Peyer's patch (tissue), 4 donors: Measurements from ENCODE around the gene ZNF775. TPM values are rescaled to one million over a fixed set of nuclear protein-coding genes. Genes with fewer than 3 reads are reported as not detected.

ENCODE experiments used
- DNase-seq, 3 donors: peaks; one replicate each; pipeline ENCODE4 v3.0.0-alpha.2; 2017 to 2019
- H3K27ac ChIP-seq, 4 donors: fragments of 200-600 bp; sonication (generic); one replicate each; pipeline ENCODE4 v1.5.1; 2016 to 2019
- H3K27me3 ChIP-seq, 2 donors: fragments of 200-600 bp; sonication (generic); one replicate each; pipeline ENCODE4 v1.5.1; 2019
- H3K36me3 ChIP-seq, 3 donors: fragments of 200-600 bp; sonication (generic); one replicate each; pipeline ENCODE4 v1.5.1; 2016 to 2019
- H3K4me1 ChIP-seq, 4 donors: fragments of 200-600 bp; sonication (generic); one replicate each; pipeline ENCODE4 v1.5.1; 2016 to 2019
- H3K4me3 ChIP-seq, 4 donors: fragments of 200-600 bp; sonication (generic); 1 replicate in 3 of 4; 2 replicates in 1 of 4; pipeline ENCODE4 v1.5.1; 2016 to 2019; ENCODE audit warnings: mild to moderate bottlenecking in 1 of 4
- H3K9me3 ChIP-seq, 4 donors: fragments of 200-600 bp; sonication (generic); one replicate each; pipeline ENCODE4 v1.5.1; 2016 to 2019; ENCODE audit warnings: mild to moderate bottlenecking in 1 of 4
- CTCF ChIP-seq, 6 experiments: fragments of 450-650 bp in 4 of 6; fragments of 200-600 bp in 2 of 6; sonication (generic) in 1 of 6; IDR thresholded peaks; one replicate each; pipeline ENCODE4 v1.5.1; 2017 to 2019; ENCODE audit warnings: antibody characterized with exemption in 6 of 6, mild to moderate bottlenecking in 3 of 6, moderate library complexity in 1 of 6
- POLR2A ChIP-seq, 2 donors: fragments of 450-650 bp; IDR thresholded peaks; one replicate each; pipeline ENCODE4 v1.5.1; 2017; ENCODE audit warnings: antibody characterized with exemption in 2 of 2, mild to moderate bottlenecking in 2 of 2, moderate library complexity in 2 of 2
- total RNA-seq, 4 donors: library from RNA; depleted of rRNA; stranded (reverse); fragments of >200 nt; gene quantifications; one replicate each; pipeline ENCODE4 v1.1.0, GENCODE V29; 2016

Gene ZNF775
- total RNA-seq, 4 donors from 2014 or later: 1.7 to 2.8 (median 2.5) TPM

GRCh38 chr7:150444674-150445365 lies 65.7 kb downstream of the ZNF775 start:
- H3K4me1 ChIP-seq: peaks cover 0 to 7% (median 5%) of the 10 kb centered on the region in 4 donors
- H3K9me3 ChIP-seq: no peaks in the 10 kb centered on the region
- H3K4me3 ChIP-seq: no peak overlapping the region
- no peak for TF ChIP-seq POLR2A (IDR thresholded peaks at IDR 0.05)
- no peak for DNase-seq
- no peak overlapping the region for H3K27ac ChIP-seq
- H3K27me3 ChIP-seq: no peaks in the 10 kb centered on the region
- no peaks in the 10 kb centered on the region for H3K36me3 ChIP-seq

GRCh38 chr7:150446288-150446938 lies 67.3 kb downstream of the ZNF775 start:
- TF ChIP-seq CTCF (IDR thresholded peaks at IDR 0.05): no peak
- no peak for TF ChIP-seq POLR2A (IDR thresholded peaks at IDR 0.05)
- H3K4me3 ChIP-seq: no peak overlapping the region
- H3K9me3 ChIP-seq: no peaks in the 10 kb centered on the region
- no peaks in the 10 kb centered on the region for H3K27me3 ChIP-seq
- peaks cover 0 to 9% (median 6%) of the 10 kb centered on the region in 4 donors for H3K4me1 ChIP-seq
- no peaks in the 10 kb centered on the region for H3K36me3 ChIP-seq
- peak overlapping the region in 1 of 4 donors; percentile 46 for H3K27ac ChIP-seq
- no peak for DNase-seq

Other genes starting within 250 kb of the ZNF775 start
- 10 to 100 TPM; 19.3 to 22.1 (median 20.0) TPM for gene LRRC61, start 56.0 kb upstream of the ZNF775 start, total RNA-seq
- 10 to 100 TPM; 34.5 to 70.4 (median 56.8) TPM for gene ACTR3C, start 55.8 kb upstream of the ZNF775 start, total RNA-seq
- 10 to 100 TPM; 21.5 to 99.9 (median 27.1) TPM for gene RARRES2, start 37.7 kb upstream of the ZNF775 start, total RNA-seq
- 100 to 1,000 TPM; 138 to 209 (median 159) TPM for gene REPIN1, start 10.5 kb upstream of the ZNF775 start, total RNA-seq
- 10 to 100 TPM in 1 of 4 donors, 1 to 10 TPM in 2, under 1 TPM in 1; 0.88 to 19.8 (median 5.2) TPM for gene GIMAP8, start 71.3 kb downstream of the ZNF775 start, total RNA-seq
- 10 to 100 TPM in 1 of 4 donors, 1 to 10 TPM in 3; 4.8 to 16.5 (median 8.5) TPM for gene GIMAP7, start 135.5 kb downstream of the ZNF775 start, total RNA-seq
- gene GIMAP4, start 188.1 kb downstream of the ZNF775 start, total RNA-seq: 10 to 100 TPM in 2 of 4 donors, 1 to 10 TPM in 2; 5.1 to 38.0 (median 14.6) TPM